Hepatocyte (in vitro differentiated cells): ENCODE data around the gene MPZL1.

Experiments used
- CTCF ChIP-seq: fragments of 200-600 bp; sonication (generic); IDR thresholded peaks from 2 replicates; pipeline ENCODE4 v1.5.1; 2016; ENCODE audit warnings: antibody characterized with exemption, mild to moderate bottlenecking; ENCODE audit not compliant: poor library complexity
- EZH2 ChIP-seq: fragments of 200-600 bp; sonication (generic); IDR thresholded peaks from 2 replicates; pipeline ENCODE4 v1.6.1; 2016; ENCODE audit warnings: antibody characterized with exemption, mild to moderate bottlenecking, borderline replicate concordance
- EZH2phosphoT487 ChIP-seq: fragments of 200-600 bp; sonication (generic); IDR thresholded peaks from one replicate; pipeline ENCODE4 v1.6.1; 2018; ENCODE audit warnings: antibody characterized with exemption, mild to moderate bottlenecking, low read depth, moderate library complexity; ENCODE audit not compliant: unreplicated experiment, severe bottlenecking

GRCh38 chr1:167748906-167749305 lies 27.1 kb downstream of the MPZL1 start:
- TF ChIP-seq CTCF (no peak), EZH2 (no peak), EZH2phosphoT487 (no peak)
